ENCODE results near the gene PHOSPHO2.

DNA sequence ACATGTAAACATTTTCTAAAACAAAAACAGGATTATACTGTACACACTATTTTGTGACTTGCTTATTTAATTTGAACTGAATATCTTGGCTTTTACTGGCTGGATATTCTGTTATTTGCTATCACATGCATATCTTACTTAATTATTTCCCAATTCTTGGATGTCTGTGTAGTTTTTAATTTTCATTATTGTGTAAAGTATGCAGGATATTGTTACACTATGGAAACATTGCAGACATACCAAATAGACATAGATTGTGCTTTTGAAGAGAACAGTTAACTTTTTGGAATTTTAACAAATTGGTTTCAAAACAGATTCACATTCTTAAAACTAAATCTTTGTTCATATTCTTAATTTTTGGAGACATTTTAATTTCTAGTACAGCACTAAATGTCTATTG is 2.1 kb downstream of the PHOSPHO2 start:
- TF ChIP-seq, protein P1, sequence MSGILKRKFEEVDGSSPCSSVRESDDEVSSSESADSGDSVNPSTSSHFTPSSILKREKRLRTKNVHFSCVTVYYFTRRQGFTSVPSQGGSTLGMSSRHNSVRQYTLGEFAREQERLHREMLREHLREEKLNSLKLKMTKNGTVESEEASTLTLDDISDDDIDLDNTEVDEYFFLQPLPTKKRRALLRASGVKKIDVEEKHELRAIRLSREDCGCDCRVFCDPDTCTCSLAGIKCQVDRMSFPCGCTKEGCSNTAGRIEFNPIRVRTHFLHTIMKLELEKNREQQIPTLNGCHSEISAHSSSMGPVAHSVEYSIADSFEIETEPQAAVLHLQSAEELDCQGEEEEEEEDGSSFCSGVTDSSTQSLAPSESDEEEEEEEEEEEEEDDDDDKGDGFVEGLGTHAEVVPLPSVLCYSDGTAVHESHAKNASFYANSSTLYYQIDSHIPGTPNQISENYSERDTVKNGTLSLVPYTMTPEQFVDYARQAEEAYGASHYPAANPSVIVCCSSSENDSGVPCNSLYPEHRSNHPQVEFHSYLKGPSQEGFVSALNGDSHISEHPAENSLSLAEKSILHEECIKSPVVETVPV (CRISPR knock-in tag; IDR thresholded peaks at IDR 0.05): no peak
- no peak for TF ChIP-seq TOX (CRISPR knock-in tag; IDR thresholded peaks at IDR 0.05; ENCODE audit: borderline replicate concordance)
- TF ChIP-seq OSR1 (CRISPR knock-in tag; IDR thresholded peaks at IDR 0.05): no peak

All from SK-N-SH treated with all-trans-retinoic acid at 6 μM for 48 hours (cell line).